Smooth muscle cell (in vitro differentiated cells): ENCODE results near the gene IL1RAPL2. TPM values are rescaled to one million over a fixed set of nuclear protein-coding genes. Genes with fewer than 3 reads are reported as not detected.

ENCODE experiments used
- DNase-seq: peaks from one replicate; lab custom pipeline; 2025; ENCODE audit not compliant: unreplicated experiment; lab: John Stamatoyannopoulos, UW
- H2AFZ ChIP-seq: fragments of 200-600 bp; sonication (generic); 2 replicates; pipeline ENCODE4 v1.6.0; 2016; ENCODE audit warnings: antibody characterized with exemption, low read depth, mild to moderate bottlenecking
- H3F3A ChIP-seq: fragments of 200-600 bp; sonication (generic); 2 replicates; pipeline ENCODE4 v1.6.0; 2017; ENCODE audit warnings: antibody characterized with exemption, low read depth
- H3K27ac ChIP-seq: fragments of 200-600 bp; sonication (generic); 2 replicates; pipeline ENCODE4 v1.5.1; 2016; ENCODE audit warnings: low read depth, mild to moderate bottlenecking
- H3K27me3 ChIP-seq: fragments of 200-600 bp; sonication (generic); 2 replicates; pipeline ENCODE4 v1.6.1; 2016; ENCODE audit warnings: low read depth, mild to moderate bottlenecking
- H3K36me3 ChIP-seq: fragments of 200-600 bp; sonication (generic); 2 replicates; pipeline ENCODE4 v1.5.1; 2016; ENCODE audit warnings: low read depth
- H3K4me1 ChIP-seq: fragments of 200-600 bp; sonication (generic); 2 replicates; pipeline ENCODE4 v1.5.1; 2016; ENCODE audit warnings: low read depth
- H3K4me2 ChIP-seq: fragments of 200-600 bp; sonication (generic); 2 replicates; pipeline ENCODE4 v1.6.0; 2016; ENCODE audit warnings: mild to moderate bottlenecking
- H3K4me3 ChIP-seq: fragments of 200-600 bp; sonication (generic); 2 replicates; pipeline ENCODE4 v1.5.1; 2016; ENCODE audit warnings: mild to moderate bottlenecking
- H3K79me2 ChIP-seq: fragments of 200-600 bp; sonication (generic); 2 replicates; pipeline ENCODE4 v1.6.0; 2016; ENCODE audit warnings: low read depth, mild to moderate bottlenecking
- H3K9ac ChIP-seq: fragments of 200-600 bp; sonication (generic); 2 replicates; pipeline ENCODE4 v1.6.0; 2016; ENCODE audit warnings: low read depth
- H3K9me3 ChIP-seq: fragments of 200-600 bp; sonication (generic); replicated peaks from 2 replicates; pipeline ENCODE4 v1.5.1; 2016; ENCODE audit warnings: low read depth
- H4K20me1 ChIP-seq: fragments of 200-600 bp; sonication (generic); 2 replicates; pipeline ENCODE4 v1.6.0; 2016; ENCODE audit warnings: low read depth
- CTCF ChIP-seq: fragments of 200-600 bp; sonication (generic); IDR thresholded peaks from 2 replicates; pipeline ENCODE4 v1.5.1; 2017; ENCODE audit warnings: borderline replicate concordance, mild to moderate bottlenecking, antibody characterized with exemption; ENCODE audit not compliant: insufficient read depth, poor library complexity, severe bottlenecking
- WGBS: methylation state at CpG from one replicate; pipeline ENCODE4 v1.1.7; 2016; ENCODE audit warnings: low lambda C conversion rate; 5-methylcytosine and 5-hydroxymethylcytosine counted together
- polyA plus RNA-seq: library from polyadenylated mRNA; unstranded; fragments of >200 nt; fragmentation: Nextera tagmentation; extraction: Ambion mirVana; gene quantifications from 2 replicates; pipeline ENCODE4 v1.2.1, GENCODE V29; 2016
- total RNA-seq: library from RNA; depleted of rRNA; stranded (reverse); fragments of >200 nt; gene quantifications from 2 replicates; pipeline ENCODE4 v1.2.3, GENCODE V29; 2014

Gene IL1RAPL2
- total and polyA plus RNA-seq, 2 experiments from 2014 or later: not detected

DNA sequence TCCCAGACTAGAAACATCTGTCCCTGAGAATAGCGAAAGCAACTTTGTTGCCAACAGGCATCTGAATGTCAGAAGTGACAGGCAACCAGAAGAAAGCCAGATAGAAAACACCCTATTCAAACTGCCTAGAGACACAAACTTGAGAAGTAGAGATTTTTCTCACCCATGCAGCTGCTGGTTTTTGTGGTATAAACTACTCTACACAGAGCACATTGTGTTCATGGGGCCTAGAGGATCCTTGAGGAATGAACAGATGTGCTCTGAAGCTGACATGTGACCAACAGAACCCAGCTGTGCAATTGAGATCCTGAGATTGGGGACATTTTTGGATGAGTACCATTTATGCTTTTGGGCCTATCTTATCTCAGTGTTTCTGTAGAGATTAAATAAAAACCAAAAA, 1192.8 kb downstream of the IL1RAPL2 start:
- Histone ChIP-seq H4K20me1 (no peaks in the 10 kb centered on the region), H3K4me1 (no peaks in the 10 kb centered on the region), H3K9me3 (no peaks in the 10 kb centered on the region), H3K79me2 (no peaks in the 10 kb centered on the region), H3K4me3 (no peak overlapping the region), H3K4me2 (no peak overlapping the region), H2AFZ (no peak overlapping the region), H3K27ac (no peak overlapping the region), H3K9ac (no peak overlapping the region), H3K27me3 (no peaks in the 10 kb centered on the region), H3K36me3 (no peaks in the 10 kb centered on the region), H3F3A (no peaks in the 10 kb centered on the region)
- no peak for TF ChIP-seq CTCF
- WGBS: 26% methylated on average over 1 of the region's 1 CpG
- DNase-seq: no peak

DNA sequence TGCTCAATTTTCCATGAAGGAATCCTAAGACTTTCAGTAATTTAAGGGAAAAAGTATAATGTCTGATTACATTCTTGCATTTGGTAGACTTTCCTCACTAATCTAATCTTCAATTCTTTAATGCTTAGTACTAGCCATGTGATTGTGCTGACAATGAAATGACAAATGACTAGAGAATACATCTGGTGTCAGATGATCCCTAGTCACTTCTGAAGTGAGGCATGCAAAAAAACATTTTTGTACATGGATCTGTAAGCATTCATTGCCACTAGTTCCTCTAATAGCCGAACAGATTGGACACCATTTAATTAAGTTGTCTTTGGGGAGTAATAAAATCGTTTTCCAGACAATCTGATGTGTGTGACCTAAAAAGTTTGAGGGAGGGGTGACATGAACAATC, 1193.6 kb downstream of the IL1RAPL2 start:
- no peak overlapping the region for H2AFZ ChIP-seq
- no peaks in the 10 kb centered on the region for H3K36me3 ChIP-seq
- no peaks in the 10 kb centered on the region for H3K4me1 ChIP-seq
- no peaks in the 10 kb centered on the region for H3K79me2 ChIP-seq
- no peaks in the 10 kb centered on the region for H4K20me1 ChIP-seq
- H3K9ac ChIP-seq: no peak overlapping the region
- WGBS: 51% methylated on average over 2 of the region's 2 CpGs
- H3K4me3 ChIP-seq: no peak overlapping the region
- no peak for TF ChIP-seq CTCF
- no peak for DNase-seq
- no peak overlapping the region for H3K4me2 ChIP-seq
- H3K27ac ChIP-seq: no peak overlapping the region
- H3K27me3 ChIP-seq: no peaks in the 10 kb centered on the region
- H3F3A ChIP-seq: no peaks in the 10 kb centered on the region
- no peaks in the 10 kb centered on the region for H3K9me3 ChIP-seq

DNA sequence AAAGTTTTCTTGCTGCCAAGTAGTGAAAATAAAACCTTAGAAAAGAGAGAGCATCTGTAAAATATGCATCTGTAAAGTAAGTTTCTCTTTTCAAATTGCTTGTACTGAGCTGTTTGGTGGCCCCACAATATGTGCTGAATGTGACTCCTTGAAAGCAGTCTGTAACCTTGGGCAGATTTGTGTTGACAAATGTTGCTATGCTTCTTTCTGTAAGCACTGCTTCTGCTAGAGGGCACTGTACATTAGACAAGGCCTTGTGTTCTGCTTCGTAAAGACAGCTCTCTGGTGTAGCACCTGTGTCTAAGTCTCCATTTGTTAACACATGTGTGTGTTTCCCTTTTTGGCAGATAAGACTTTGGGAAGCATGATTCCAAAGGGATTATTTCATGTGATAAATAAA, 1199.7 kb downstream of the IL1RAPL2 start:
- Histone ChIP-seq H2AFZ (no peak overlapping the region), H3K4me1 (no peaks in the 10 kb centered on the region), H4K20me1 (no peaks in the 10 kb centered on the region), H3F3A (no peaks in the 10 kb centered on the region), H3K9ac (no peak overlapping the region), H3K27me3 (no peaks in the 10 kb centered on the region), H3K4me2 (no peak overlapping the region), H3K27ac (no peak overlapping the region), H3K9me3 (no peaks in the 10 kb centered on the region), H3K36me3 (no peaks in the 10 kb centered on the region), H3K4me3 (no peak overlapping the region), H3K79me2 (no peaks in the 10 kb centered on the region)
- no peak for TF ChIP-seq CTCF
- 38% methylated on average over 1 of the region's 1 CpG for WGBS
- DNase-seq: no peak

DNA sequence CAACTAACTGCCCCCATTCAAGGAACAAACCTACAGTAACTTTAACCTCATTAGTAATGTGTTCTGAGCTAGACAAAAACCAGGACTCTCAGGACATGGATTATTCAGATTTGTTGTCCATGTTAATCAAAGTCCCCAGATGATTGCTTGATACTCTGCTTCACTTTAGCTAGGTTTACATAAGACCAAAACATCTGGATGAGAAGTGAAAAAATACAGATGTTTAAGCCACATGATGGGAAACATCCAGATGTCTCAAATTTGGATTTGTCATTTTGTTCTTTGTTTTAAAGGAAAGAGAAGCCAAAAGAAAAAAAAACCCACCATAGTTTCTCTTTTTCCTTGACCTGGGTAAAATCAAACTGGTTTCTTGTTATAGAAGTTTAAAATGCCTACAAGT, 1207.8 kb downstream of the IL1RAPL2 start:
- Histone ChIP-seq H3K4me3 (no peak overlapping the region), H3K9ac (no peak overlapping the region), H3K4me2 (no peak overlapping the region), H3K9me3 (no peaks in the 10 kb centered on the region), H3K27ac (no peak overlapping the region), H3K36me3 (no peaks in the 10 kb centered on the region), H3K4me1 (no peaks in the 10 kb centered on the region), H2AFZ (no peak overlapping the region), H3F3A (no peaks in the 10 kb centered on the region), H3K79me2 (no peaks in the 10 kb centered on the region), H4K20me1 (no peaks in the 10 kb centered on the region), H3K27me3 (no peaks in the 10 kb centered on the region)
- no peak for DNase-seq
- TF ChIP-seq CTCF: no peak
